OCI-LY1 (cell line): Measurements from ENCODE around the gene RHBDF2.

Source experiments
- H2AFZ ChIP-seq: fragments of 200-600 bp; sonication (generic), shearing (Covaris generic); 2 replicates; pipeline ENCODE4 v1.6.0; 2014; ENCODE audit warnings: antibody characterized with exemption, mild to moderate bottlenecking, low read length
- H3F3A ChIP-seq: fragments of 200-600 bp; sonication (generic), shearing (Covaris generic); 2 replicates; pipeline ENCODE4 v1.6.0; 2014; ENCODE audit warnings: mild to moderate bottlenecking, antibody characterized with exemption, low read length, moderate library complexity; ENCODE audit not compliant: insufficient read depth
- H3K27ac ChIP-seq: fragments of 200-600 bp; sonication (generic); 2 replicates; pipeline ENCODE4 v1.5.1; 2014; ENCODE audit warnings: low read length, mixed run types, mild to moderate bottlenecking, low read depth; ENCODE audit not compliant: poor library complexity, severe bottlenecking
- H3K27me3 ChIP-seq: fragments of 200-600 bp; sonication (generic); 2 replicates; pipeline ENCODE4 v1.6.0; 2014; ENCODE audit warnings: antibody characterized with exemption, mild to moderate bottlenecking, low read length, moderate library complexity; ENCODE audit not compliant: insufficient read depth
- H3K36me3 ChIP-seq: fragments of 200-600 bp; sonication (generic); 2 replicates; pipeline ENCODE4 v1.6.1; 2014; ENCODE audit warnings: mild to moderate bottlenecking, antibody characterized with exemption, low read length, moderate library complexity, mixed read lengths; ENCODE audit not compliant: insufficient read depth
- H3K4me1 ChIP-seq: fragments of 200-600 bp; sonication (generic); 2 replicates; pipeline ENCODE4 v1.5.1; 2014; ENCODE audit warnings: mild to moderate bottlenecking, low read length, moderate library complexity; ENCODE audit not compliant: insufficient read depth, severe bottlenecking
- H3K4me2 ChIP-seq: fragments of 200-600 bp; sonication (generic), shearing (Covaris generic); 2 replicates; pipeline ENCODE4 v1.6.1; 2014; ENCODE audit warnings: low read length
- H3K4me3 ChIP-seq: fragments of 200-600 bp; sonication (generic); 2 replicates; pipeline ENCODE4 v1.5.1; 2014; ENCODE audit warnings: low read length, low read depth, mild to moderate bottlenecking, mixed read lengths; ENCODE audit not compliant: poor library complexity, severe bottlenecking
- H3K79me2 ChIP-seq: fragments of 200-600 bp; shearing (Covaris generic); 2 replicates; pipeline ENCODE4 v1.6.1; 2016; ENCODE audit warnings: mixed run types, low read length, mixed read lengths; ENCODE audit not compliant: insufficient read depth
- H3K9ac ChIP-seq: fragments of 200-600 bp; sonication (generic), shearing (Covaris generic); 2 replicates; pipeline ENCODE4 v1.6.1; 2014; ENCODE audit warnings: mild to moderate bottlenecking, low read length, mixed read lengths
- H3K9me2 ChIP-seq: fragments of 200-600 bp; sonication (generic), shearing (Covaris generic); 2 replicates; pipeline ENCODE4 v1.6.1; 2014; ENCODE audit warnings: low read depth, mild to moderate bottlenecking, low read length, mixed read lengths
- H3K9me3 ChIP-seq: fragments of 200-600 bp; shearing (Covaris generic); 2 replicates; pipeline ENCODE4 v1.6.1; 2014; ENCODE audit warnings: low read length, mixed read lengths
- H4K20me1 ChIP-seq: fragments of 200-600 bp; sonication (generic), shearing (Covaris generic); 2 replicates; pipeline ENCODE4 v1.6.0; 2016; ENCODE audit warnings: mild to moderate bottlenecking, low read length; ENCODE audit not compliant: insufficient read depth
- CTCF ChIP-seq: fragments of 200-600 bp; sonication (generic), shearing (Covaris generic); IDR thresholded peaks from 2 replicates; pipeline ENCODE4 v1.5.1; 2017; ENCODE audit warnings: mild to moderate bottlenecking, antibody characterized with exemption, low read length, moderate library complexity, mixed read lengths
- EZH2 ChIP-seq: fragments of 200-600 bp; sonication (generic), shearing (Covaris generic); IDR thresholded peaks from 2 replicates; pipeline ENCODE4 v1.8.0; 2017; ENCODE audit warnings: borderline replicate concordance, mixed run types, mild to moderate bottlenecking, antibody characterized with exemption, low read length, moderate library complexity, mixed read lengths

The RHBDF2 gene

GRCh38 chr17:76459674-76460073 is 41.5 kb downstream of the RHBDF2 start:
- Histone ChIP-seq H3K36me3 (no peaks in the 10 kb centered on the region), H3F3A (no peaks in the 10 kb centered on the region)

GRCh38 chr17:76458580-76459490 is 42.4 kb downstream of the RHBDF2 start:
- no peak overlapping the region for H3K9ac ChIP-seq
- H3K4me1 ChIP-seq: no peaks in the 10 kb centered on the region
- no peaks in the 10 kb centered on the region for H3K79me2 ChIP-seq
- H3F3A ChIP-seq: no peaks in the 10 kb centered on the region
- TF ChIP-seq CTCF: peak; percentile 71
- TF ChIP-seq EZH2: no peak
- no peaks in the 10 kb centered on the region for H3K36me3 ChIP-seq
- H3K27me3 ChIP-seq: no peaks in the 10 kb centered on the region
- no peaks in the 10 kb centered on the region for H3K9me2 ChIP-seq
- H3K4me3 ChIP-seq: no peak overlapping the region
- H2AFZ ChIP-seq: no peak overlapping the region
- H3K27ac ChIP-seq: no peak overlapping the region
- H3K4me2 ChIP-seq: no peak overlapping the region
- H3K9me3 ChIP-seq: no peaks in the 10 kb centered on the region
- no peaks in the 10 kb centered on the region for H4K20me1 ChIP-seq

More at GRCh38 chr17:76459674-76460073, 41.5 kb downstream of the RHBDF2 start:
- Histone ChIP-seq H3K79me2 (no peaks in the 10 kb centered on the region), H3K27ac (no peak overlapping the region), H3K4me1 (no peaks in the 10 kb centered on the region), H3K4me2 (no peak overlapping the region), H2AFZ (no peak overlapping the region), H3K9ac (no peak overlapping the region), H3K9me3 (no peaks in the 10 kb centered on the region), H3K9me2 (no peaks in the 10 kb centered on the region), H3K4me3 (no peak overlapping the region), H4K20me1 (no peaks in the 10 kb centered on the region), H3K27me3 (no peaks in the 10 kb centered on the region)
- TF ChIP-seq CTCF (no peak), EZH2 (no peak)

- H3K4me1 ChIP-seq: peaks cover 20% of the 10 kb centered on the region
- H3K27ac ChIP-seq: no peak overlapping the region
- no peaks in the 10 kb centered on the region; the same call in 1 of the 2 replicates for H3K27me3 ChIP-seq
- H3K9ac ChIP-seq: no peak overlapping the region
- no peaks in the 10 kb centered on the region for H3K9me3 ChIP-seq
- H3K9me2 ChIP-seq: no peaks in the 10 kb centered on the region
- TF ChIP-seq EZH2 (no peak), CTCF (no peak)
- H3K4me2 ChIP-seq: peak overlapping the region; percentile 15; the same call in 1 of the 2 replicates
- peak overlapping the region; percentile 96 for H3K4me3 ChIP-seq
- H2AFZ ChIP-seq: no peak overlapping the region
- H3K79me2 ChIP-seq: no peaks in the 10 kb centered on the region
- no peaks in the 10 kb centered on the region; the same call in 1 of the 2 replicates for H3K36me3 ChIP-seq
- no peaks in the 10 kb centered on the region for H3F3A ChIP-seq
- no peaks in the 10 kb centered on the region for H4K20me1 ChIP-seq
These were observed 47.8 kb downstream of the RHBDF2 start for GRCh38 chr17:76453431-76453743.
